ENCODE measurements around the gene ARPC5.

Gene ARPC5

DNA sequence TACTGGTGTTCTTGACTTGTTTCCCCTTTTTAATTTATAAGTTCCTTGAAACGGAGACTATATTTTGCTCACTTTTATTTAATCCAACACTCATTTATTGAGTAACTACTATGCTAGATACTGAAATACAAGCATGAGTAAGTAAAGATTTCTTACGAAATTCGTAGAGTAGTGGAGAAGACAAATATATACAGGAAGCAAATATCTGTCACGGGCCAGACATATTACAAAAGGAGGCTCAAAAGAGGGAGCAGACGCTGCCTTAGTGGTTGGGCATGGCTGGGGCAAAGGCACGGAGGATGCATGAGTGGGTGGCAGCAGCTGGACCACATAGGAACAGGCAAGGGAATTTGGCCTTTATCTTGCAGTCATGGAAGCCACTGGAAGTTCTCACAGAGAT, 52.1 kb downstream of the ARPC5 start:
- DNase-seq (ENCODE audit: low read depth), result peak; percentile 65
- no peak overlapping the region for H3K4me3 ChIP-seq (replicated peaks; ENCODE audit: low read depth, low read length)
- TF ChIP-seq, protein P1, sequence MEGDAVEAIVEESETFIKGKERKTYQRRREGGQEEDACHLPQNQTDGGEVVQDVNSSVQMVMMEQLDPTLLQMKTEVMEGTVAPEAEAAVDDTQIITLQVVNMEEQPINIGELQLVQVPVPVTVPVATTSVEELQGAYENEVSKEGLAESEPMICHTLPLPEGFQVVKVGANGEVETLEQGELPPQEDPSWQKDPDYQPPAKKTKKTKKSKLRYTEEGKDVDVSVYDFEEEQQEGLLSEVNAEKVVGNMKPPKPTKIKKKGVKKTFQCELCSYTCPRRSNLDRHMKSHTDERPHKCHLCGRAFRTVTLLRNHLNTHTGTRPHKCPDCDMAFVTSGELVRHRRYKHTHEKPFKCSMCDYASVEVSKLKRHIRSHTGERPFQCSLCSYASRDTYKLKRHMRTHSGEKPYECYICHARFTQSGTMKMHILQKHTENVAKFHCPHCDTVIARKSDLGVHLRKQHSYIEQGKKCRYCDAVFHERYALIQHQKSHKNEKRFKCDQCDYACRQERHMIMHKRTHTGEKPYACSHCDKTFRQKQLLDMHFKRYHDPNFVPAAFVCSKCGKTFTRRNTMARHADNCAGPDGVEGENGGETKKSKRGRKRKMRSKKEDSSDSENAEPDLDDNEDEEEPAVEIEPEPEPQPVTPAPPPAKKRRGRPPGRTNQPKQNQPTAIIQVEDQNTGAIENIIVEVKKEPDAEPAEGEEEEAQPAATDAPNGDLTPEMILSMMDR (IDR thresholded peaks at IDR 0.05; ENCODE audit: low read length, missing control alignments), result no peak

DNA sequence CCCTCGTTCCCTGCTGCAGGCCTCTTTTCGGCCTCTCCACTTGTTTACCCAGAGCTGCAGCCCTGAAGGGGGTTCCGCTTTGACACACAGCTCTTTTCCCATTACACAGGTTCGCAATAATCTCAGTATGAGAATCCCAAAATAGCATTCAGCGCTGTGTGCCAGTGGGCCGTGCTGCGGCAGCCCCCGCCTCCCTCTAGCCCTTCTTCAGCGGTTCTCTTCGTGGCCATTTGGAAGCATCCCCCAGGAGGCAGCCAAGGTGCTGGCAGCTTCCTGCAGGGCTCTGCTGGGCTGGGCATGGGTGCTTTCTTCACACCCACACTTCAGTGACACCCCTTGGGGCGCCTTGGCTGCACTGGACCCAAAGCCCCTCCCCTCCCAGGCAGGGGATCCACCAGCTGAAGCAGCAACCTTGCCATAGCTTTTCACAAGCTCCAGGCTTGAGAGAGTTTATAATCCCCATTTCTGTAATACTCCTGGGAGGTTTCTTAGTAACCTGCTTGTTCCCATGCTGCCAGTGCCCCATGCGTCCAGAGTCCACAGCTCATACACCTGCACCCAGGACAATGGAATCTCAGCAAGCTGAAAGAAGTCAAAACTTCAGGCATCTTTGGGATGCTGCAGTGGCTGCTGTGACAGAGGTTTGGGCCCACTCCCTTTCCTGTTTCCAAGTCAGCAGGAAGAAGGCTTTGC, 53.4 kb downstream of the ARPC5 start:
- TF ChIP-seq, protein P1 (IDR thresholded peaks at IDR 0.05; ENCODE audit: low read length, missing control alignments), result no peak
- DNase-seq (ENCODE audit: low read depth), result no peak
- H3K4me3 ChIP-seq (replicated peaks; ENCODE audit: low read depth, low read length), result no peak overlapping the region

DNA sequence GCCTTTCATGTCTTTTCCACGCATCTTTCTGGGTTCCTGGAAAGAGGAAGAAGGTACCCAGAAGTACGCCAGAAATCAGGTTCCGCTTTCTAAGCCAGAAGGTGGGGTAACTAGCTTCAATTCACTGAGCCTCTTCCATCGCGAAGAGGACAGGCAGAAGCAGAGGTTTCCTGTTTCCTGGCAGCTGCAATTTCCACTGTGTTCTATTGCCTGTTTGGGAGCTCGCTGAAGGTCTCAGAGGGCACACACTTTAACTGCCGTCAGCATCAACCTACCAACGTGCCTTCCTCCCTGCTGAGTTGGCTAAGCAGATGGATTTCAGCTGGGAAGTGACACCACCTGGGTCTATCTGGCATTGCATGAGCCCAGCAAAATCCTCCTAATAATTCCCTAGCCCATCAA, 55.3 kb downstream of the ARPC5 start:
- TF ChIP-seq, protein P1 (IDR thresholded peaks at IDR 0.05; ENCODE audit: low read length, missing control alignments), result peak; percentile 23
- DNase-seq (ENCODE audit: low read depth), result peak; percentile 38

DNA sequence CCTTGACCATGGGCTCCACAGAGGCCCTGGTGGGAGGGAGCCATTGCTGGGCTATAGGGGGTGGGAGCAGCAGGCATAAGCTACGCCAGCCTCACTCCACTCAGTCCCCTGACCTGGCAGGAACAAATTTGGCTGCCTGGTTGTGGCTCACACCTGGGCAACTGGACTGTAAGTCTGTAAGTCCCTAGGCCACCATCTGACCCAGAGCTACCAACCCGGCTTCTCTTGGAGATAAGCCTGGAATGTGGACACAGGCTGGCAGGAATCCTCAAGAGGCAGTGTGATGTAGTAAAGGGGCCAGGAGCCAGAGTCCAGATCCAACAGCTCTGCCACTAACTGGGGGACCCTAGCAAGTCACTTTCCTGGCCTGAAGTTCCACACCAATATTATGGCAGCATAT, 56.7 kb downstream of the ARPC5 start:
- no peak for DNase-seq (ENCODE audit: low read depth)
- H3K4me3 ChIP-seq (replicated peaks; ENCODE audit: low read depth, low read length), result no peak overlapping the region
- TF ChIP-seq, protein P1 (IDR thresholded peaks at IDR 0.05; ENCODE audit: low read length, missing control alignments), result no peak

More for the DNA sequence above, 55.3 kb downstream of the ARPC5 start:
- no peak overlapping the region for H3K4me3 ChIP-seq (replicated peaks; ENCODE audit: low read depth, low read length)

DNA sequence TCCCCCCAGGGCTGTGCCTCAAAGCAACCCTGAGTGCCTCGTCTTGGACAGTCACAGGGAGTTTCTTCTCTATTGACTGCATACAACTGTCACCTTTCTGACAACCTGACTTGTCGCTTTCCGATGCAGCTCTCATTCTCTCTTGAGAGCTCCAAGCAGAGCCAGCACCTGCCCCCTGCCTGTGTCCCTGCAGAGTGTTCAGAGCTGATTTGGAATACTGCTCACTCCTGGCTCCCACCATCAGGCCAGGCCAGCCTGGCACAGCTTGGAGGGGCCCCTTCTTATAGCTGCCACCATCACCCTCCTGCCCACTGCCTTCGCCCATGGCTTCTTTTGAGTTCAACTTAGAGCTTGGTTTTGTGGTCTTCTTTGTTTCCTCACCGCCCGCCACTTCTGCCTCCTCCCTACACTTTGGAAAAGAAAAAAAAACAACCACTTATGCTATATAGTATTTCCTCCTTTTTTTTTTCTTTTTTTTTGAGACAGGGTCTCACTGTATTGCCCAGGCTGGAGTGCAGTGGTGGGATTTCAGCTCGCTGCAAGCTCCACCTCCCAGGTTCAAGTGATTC, 57.6 kb downstream of the ARPC5 start:
- no peak overlapping the region for H3K4me3 ChIP-seq (replicated peaks; ENCODE audit: low read depth, low read length)
- TF ChIP-seq, protein P1 (IDR thresholded peaks at IDR 0.05; ENCODE audit: low read length, missing control alignments), result no peak
- no peak for DNase-seq (ENCODE audit: low read depth)

DNA sequence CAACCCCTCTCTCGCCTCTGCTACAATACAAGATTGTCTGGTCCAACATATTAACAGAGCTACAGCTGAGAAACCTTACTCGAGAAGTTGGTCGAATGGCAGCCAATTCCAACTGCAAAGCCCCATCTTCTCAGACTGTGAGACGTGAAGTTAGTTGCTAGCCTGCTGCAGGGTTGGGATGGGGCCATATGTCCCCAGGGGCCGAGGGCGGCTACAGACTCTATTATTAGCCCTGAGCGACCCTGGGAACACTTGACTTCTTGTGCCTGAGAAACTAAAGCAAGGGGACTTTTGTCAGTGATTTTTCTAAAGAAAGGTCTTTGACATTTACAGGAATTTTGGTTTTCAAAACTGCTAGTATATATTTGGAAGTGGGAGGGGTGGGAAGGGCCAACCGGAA, 59.0 kb downstream of the ARPC5 start:
- H3K4me3 ChIP-seq (replicated peaks; ENCODE audit: low read depth, low read length), result no peak overlapping the region
- DNase-seq (ENCODE audit: low read depth), result no peak
- TF ChIP-seq, protein P1 (IDR thresholded peaks at IDR 0.05; ENCODE audit: low read length, missing control alignments), result no peak

DNA sequence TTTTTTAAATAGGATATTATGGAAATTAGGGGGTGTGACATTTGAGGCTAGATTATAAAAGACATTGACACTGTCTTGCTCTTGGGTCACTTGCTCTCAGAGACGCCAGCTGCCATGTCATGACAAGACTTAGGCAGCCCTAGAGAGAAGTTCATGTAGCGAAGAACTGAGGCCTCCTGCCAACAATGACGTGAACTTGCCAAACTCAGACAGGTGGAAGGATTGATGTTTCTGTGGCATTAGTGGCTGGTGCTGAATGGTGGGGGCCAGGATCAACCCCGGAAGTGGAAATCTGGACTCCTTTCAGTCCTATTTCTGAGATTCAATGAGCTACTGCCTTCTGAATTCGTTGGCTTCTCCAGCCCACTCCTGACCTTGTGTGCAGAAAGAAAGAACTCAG, 60.0 kb downstream of the ARPC5 start:
- no peak for DNase-seq (ENCODE audit: low read depth)
- H3K4me3 ChIP-seq (replicated peaks; ENCODE audit: low read depth, low read length), result no peak overlapping the region
- TF ChIP-seq, protein P1 (IDR thresholded peaks at IDR 0.05; ENCODE audit: low read length, missing control alignments), result no peak
